Neural cell (in vitro differentiated cells): ENCODE results near the gene PHLDA2. TPM values are rescaled to one million over a fixed set of nuclear protein-coding genes. Genes with fewer than 3 reads are reported as not detected.

Experiments
- H2AFZ ChIP-seq: fragments of 200-600, 300-800 bp; sonication (generic), shearing (Covaris generic); 2 replicates; pipeline ENCODE4 v1.6.0; 2014; ENCODE audit warnings: low read depth, mild to moderate bottlenecking, antibody characterized with exemption, low read length, moderate library complexity
- H3F3A ChIP-seq: fragments of 200-600 bp; shearing (Covaris generic); 2 replicates; pipeline ENCODE4 v1.6.1; 2016; ENCODE audit warnings: mild to moderate bottlenecking, moderate library complexity, mixed read lengths, antibody characterized with exemption, low read length; ENCODE audit not compliant: insufficient read depth, poor library complexity, severe bottlenecking
- H3K27ac ChIP-seq: fragments of 200-600, 300-800 bp; sonication (generic), shearing (Covaris generic); 2 replicates; pipeline ENCODE4 v1.5.1; 2014; ENCODE audit warnings: mild to moderate bottlenecking, low read length, moderate library complexity
- H3K27me3 ChIP-seq: fragments of 300-800, 200-600 bp; sonication (generic), shearing (Covaris generic); 2 replicates; pipeline ENCODE4 v1.6.0; 2014; ENCODE audit warnings: mild to moderate bottlenecking, low read depth, low read length, moderate library complexity; ENCODE audit not compliant: insufficient read depth
- H3K36me3 ChIP-seq: fragments of 300-800, 200-600 bp; sonication (generic), shearing (Covaris generic); 2 replicates; pipeline ENCODE4 v1.5.1; 2014; ENCODE audit warnings: mild to moderate bottlenecking, antibody characterized with exemption, low read length, moderate library complexity; ENCODE audit not compliant: insufficient read depth
- H3K4me2 ChIP-seq: fragments of 300-800, 200-600 bp; sonication (generic), shearing (Covaris generic); 2 replicates; pipeline ENCODE4 v1.6.0; 2014; ENCODE audit warnings: mild to moderate bottlenecking, low read length
- H3K4me3 ChIP-seq: fragments of 300-800, 200-600 bp; sonication (generic), shearing (Covaris generic); 2 replicates; pipeline ENCODE4 v1.5.1; 2014; ENCODE audit warnings: mild to moderate bottlenecking, low read length, moderate library complexity
- H3K79me2 ChIP-seq: fragments of 200-600 bp; shearing (Covaris generic); replicated peaks from 2 replicates; pipeline ENCODE4 v1.6.0; 2014; ENCODE audit warnings: mild to moderate bottlenecking, low read length, moderate library complexity; ENCODE audit not compliant: insufficient read depth
- H3K9ac ChIP-seq: fragments of 300-800, 200-600 bp; sonication (generic), shearing (Covaris generic); 2 replicates; pipeline ENCODE4 v1.6.1; 2016; ENCODE audit warnings: mild to moderate bottlenecking, low read length, mixed read lengths
- H3K9me2 ChIP-seq: fragments of 200-600 bp; shearing (Covaris generic); 2 replicates; pipeline ENCODE4 v1.6.1; 2016; ENCODE audit warnings: mild to moderate bottlenecking, low read length, mixed read lengths; ENCODE audit not compliant: insufficient read depth
- H3K9me3 ChIP-seq: fragments of 200-600, 300-800 bp; sonication (generic), shearing (Covaris generic); 2 replicates; pipeline ENCODE4 v1.6.1; 2016; ENCODE audit warnings: mild to moderate bottlenecking, mixed run types, low read length, moderate library complexity, mixed read lengths
- H4K20me1 ChIP-seq: fragments of 200-600 bp; shearing (Covaris generic); 2 replicates; pipeline ENCODE4 v1.6.1; 2016; ENCODE audit warnings: mild to moderate bottlenecking, mixed run types; ENCODE audit not compliant: insufficient read depth
- CTCF ChIP-seq: fragments of 450-650 bp; IDR thresholded peaks from 2 replicates; pipeline ENCODE4 v1.5.1; 2014; ENCODE audit warnings: antibody characterized with exemption, mild to moderate bottlenecking, moderate library complexity; ENCODE audit not compliant: poor library complexity, severe bottlenecking
- EP300 ChIP-seq: fragments of 450-650 bp; conservative IDR thresholded peaks from 2 replicates; pipeline ENCODE4 v1.6.1; 2014; ENCODE audit warnings: antibody characterized with exemption, mild to moderate bottlenecking, moderate library complexity; ENCODE audit not compliant: poor library complexity, severe bottlenecking
- EZH2 ChIP-seq: fragments of 200-600, 300-800 bp; shearing (Covaris generic), sonication (generic); IDR thresholded peaks from 2 replicates; pipeline ENCODE4 v1.6.1; 2014; ENCODE audit warnings: antibody characterized with exemption, low read length, borderline replicate concordance, mild to moderate bottlenecking; ENCODE audit not compliant: insufficient read depth, poor library complexity, severe bottlenecking
- MXI1 ChIP-seq: fragments of 450-650 bp; conservative IDR thresholded peaks from 2 replicates; pipeline ENCODE4 v1.6.1; 2014; ENCODE audit warnings: antibody characterized with exemption, mild to moderate bottlenecking; ENCODE audit not compliant: poor library complexity, severe bottlenecking
- POLR2AphosphoS5 ChIP-seq: IDR thresholded peaks from 2 replicates; pipeline ENCODE4 v1.6.1; 2012
- RAD21 ChIP-seq: fragments of 450-650 bp; conservative IDR thresholded peaks from 2 replicates; pipeline ENCODE4 v1.6.1; 2014; ENCODE audit warnings: antibody characterized with exemption, mild to moderate bottlenecking, moderate library complexity
- REST ChIP-seq: IDR thresholded peaks from 2 replicates; pipeline ENCODE4 v1.6.1; 2012; ENCODE audit warnings: borderline replicate concordance
- SMC3 ChIP-seq: fragments of 450-650 bp; conservative IDR thresholded peaks from 2 replicates; pipeline ENCODE4 v1.6.1; 2014; ENCODE audit warnings: antibody characterized with exemption, mild to moderate bottlenecking, moderate library complexity; ENCODE audit not compliant: poor library complexity
- TAF1 ChIP-seq: IDR thresholded peaks from 2 replicates; pipeline ENCODE4 v1.6.1; 2012; ENCODE audit warnings: low read depth
- polyA plus RNA-seq: library from polyadenylated mRNA; depleted of rRNA; stranded (reverse); fragments of >200 nt; gene quantifications from 2 replicates; pipeline ENCODE4 v1.2.3, GENCODE V29; 2014

Gene PHLDA2
- polyA plus RNA-seq, 1 donor from 2014 or later: not detected

- H3K9me2 ChIP-seq: no peaks in the 10 kb centered on the region
- no peak overlapping the region for H3K27ac ChIP-seq
- no peaks in the 10 kb centered on the region for H3F3A ChIP-seq
- no peak overlapping the region for H3K4me2 ChIP-seq
- H3K4me3 ChIP-seq: no peak overlapping the region
- H2AFZ ChIP-seq: no peak overlapping the region
- H3K27me3 ChIP-seq: peaks cover 51% of the 10 kb centered on the region
- no peaks in the 10 kb centered on the region for H3K79me2 ChIP-seq
- TF ChIP-seq REST: no peak
- TF ChIP-seq TAF1: no peak
- no peak for TF ChIP-seq SMC3
- no peak for TF ChIP-seq RAD21
- TF ChIP-seq MXI1: no peak
- TF ChIP-seq CTCF: no peak
- no peak for TF ChIP-seq EZH2
- TF ChIP-seq EP300: no peak
- no peak for TF ChIP-seq POLR2AphosphoS5
- no peak overlapping the region for H3K9ac ChIP-seq
- no peaks in the 10 kb centered on the region for H4K20me1 ChIP-seq
- H3K36me3 ChIP-seq: no peaks in the 10 kb centered on the region
- no peaks in the 10 kb centered on the region for H3K9me3 ChIP-seq
Measured at GRCh38 chr11:2931771-2932738, 2.8 kb upstream of the PHLDA2 start.

GRCh38 chr11:2931420-2931746, 2.2 kb upstream of the PHLDA2 start:
- H3K27ac ChIP-seq: no peak overlapping the region
- H3K4me3 ChIP-seq: no peak overlapping the region
- H3K27me3 ChIP-seq: peaks cover 54% of the 10 kb centered on the region
- TF ChIP-seq MXI1 (no peak), POLR2AphosphoS5 (no peak), EP300 (no peak), RAD21 (no peak), EZH2 (no peak), TAF1 (no peak), CTCF (no peak), REST (no peak), SMC3 (no peak)
- H3K79me2 ChIP-seq: no peaks in the 10 kb centered on the region
- H3K4me2 ChIP-seq: no peak overlapping the region
- H3F3A ChIP-seq: no peaks in the 10 kb centered on the region
- H3K36me3 ChIP-seq: no peaks in the 10 kb centered on the region
- no peak overlapping the region for H3K9ac ChIP-seq
- no peaks in the 10 kb centered on the region for H3K9me3 ChIP-seq
- no peak overlapping the region for H2AFZ ChIP-seq
- no peaks in the 10 kb centered on the region for H3K9me2 ChIP-seq
- H4K20me1 ChIP-seq: no peaks in the 10 kb centered on the region
